Mononuclear cell (primary cell): Measurements from ENCODE around the gene LARP4. TPM values are rescaled to one million over a fixed set of nuclear protein-coding genes. Genes with fewer than 3 reads are reported as not detected.
"Not testable (repeated sequence)": the region's sequence is repeated elsewhere in the genome, so short reads cannot be mapped to it uniquely, and the experiment has no call there.

Experiments
- H3K27me3 ChIP-seq: 2 replicates; pipeline ENCODE4 v1.6.0; 2011; ENCODE audit warnings: low read length, control low read depth; ENCODE audit not compliant: insufficient read depth
- H3K4me1 ChIP-seq: 2 replicates; pipeline ENCODE4 v1.5.1; 2011; ENCODE audit warnings: mild to moderate bottlenecking, low read length, control low read depth; ENCODE audit not compliant: insufficient read depth
- H3K4me3 ChIP-seq: 2 replicates; pipeline ENCODE4 v1.5.1; 2011; ENCODE audit warnings: mild to moderate bottlenecking, low read length, moderate library complexity
- H3K9me3 ChIP-seq: 2 replicates; pipeline ENCODE4 v1.5.1; 2011; ENCODE audit warnings: low read depth, mild to moderate bottlenecking, control low read depth, low read length
- total RNA-seq: library from RNA; depleted of rRNA; stranded (reverse); fragments of >200 nt; gene quantifications from one replicate; pipeline ENCODE4 v1.2.3, GENCODE V29; 2012

The LARP4 gene
- total RNA-seq, 1 donor, result 41.8 TPM

GRCh38 chr12:50423342-50423741 is 22.7 kb downstream of the LARP4 start:
- not testable (repeated sequence) for H3K4me1 ChIP-seq, H3K27me3 ChIP-seq, H3K9me3 ChIP-seq, H3K4me3 ChIP-seq

- no peaks in the 10 kb centered on the region for H3K27me3 ChIP-seq
- no peaks in the 10 kb centered on the region for H3K4me1 ChIP-seq
- H3K9me3 ChIP-seq, result no peaks in the 10 kb centered on the region
- H3K4me3 ChIP-seq, result no peak overlapping the region
Observed at GRCh38 chr12:50425589-50426258, 25.0 kb downstream of the LARP4 start.

GRCh38 chr12:50431656-50432055 is 31.0 kb downstream of the LARP4 start:
- not testable (repeated sequence) for H3K27me3 ChIP-seq, H3K4me3 ChIP-seq, H3K4me1 ChIP-seq, H3K9me3 ChIP-seq

GRCh38 chr12:50440288-50440687 is 39.6 kb downstream of the LARP4 start:
- Histone ChIP-seq H3K27me3 (no peaks in the 10 kb centered on the region), H3K9me3 (no peaks in the 10 kb centered on the region), H3K4me3 (no peak overlapping the region), H3K4me1 (no peaks in the 10 kb centered on the region)

GRCh38 chr12:50441763-50442162 is 41.1 kb downstream of the LARP4 start:
- H3K9me3 ChIP-seq, result no peaks in the 10 kb centered on the region
- no peak overlapping the region for H3K4me3 ChIP-seq
- H3K4me1 ChIP-seq, result no peaks in the 10 kb centered on the region
- no peaks in the 10 kb centered on the region for H3K27me3 ChIP-seq

GRCh38 chr12:50442178-50442908 is 41.7 kb downstream of the LARP4 start:
- Histone ChIP-seq H3K27me3 (no peaks in the 10 kb centered on the region), H3K9me3 (no peaks in the 10 kb centered on the region), H3K4me3 (no peak overlapping the region), H3K4me1 (no peaks in the 10 kb centered on the region)

- not testable (repeated sequence) for H3K27me3 ChIP-seq, H3K4me3 ChIP-seq, H3K9me3 ChIP-seq, H3K4me1 ChIP-seq
Observed at GRCh38 chr12:50449671-50450070, 49.0 kb downstream of the LARP4 start.

GRCh38 chr12:50452795-50453194 is 52.1 kb downstream of the LARP4 start:
- Histone ChIP-seq H3K4me3 (no peak overlapping the region), H3K9me3 (no peaks in the 10 kb centered on the region), H3K27me3 (no peaks in the 10 kb centered on the region), H3K4me1 (no peaks in the 10 kb centered on the region)

GRCh38 chr12:50453872-50454271 is 53.2 kb downstream of the LARP4 start:
- Histone ChIP-seq H3K4me3 (no peak overlapping the region), H3K27me3 (no peaks in the 10 kb centered on the region), H3K4me1 (no peaks in the 10 kb centered on the region), H3K9me3 (no peaks in the 10 kb centered on the region)

GRCh38 chr12:50458606-50459005 is 57.9 kb downstream of the LARP4 start:
- Histone ChIP-seq H3K4me3 (no peak overlapping the region), H3K4me1 (no peaks in the 10 kb centered on the region), H3K27me3 (no peaks in the 10 kb centered on the region), H3K9me3 (no peaks in the 10 kb centered on the region)

- Histone ChIP-seq H3K27me3 (no peaks in the 10 kb centered on the region), H3K4me1 (no peaks in the 10 kb centered on the region), H3K9me3 (no peaks in the 10 kb centered on the region), H3K4me3 (no peak overlapping the region)
Observed at GRCh38 chr12:50467439-50467838, 66.8 kb downstream of the LARP4 start.

GRCh38 chr12:50477241-50477832 is 76.7 kb downstream of the LARP4 start:
- Histone ChIP-seq H3K4me3 (no peak overlapping the region), H3K9me3 (no peaks in the 10 kb centered on the region), H3K27me3 (no peaks in the 10 kb centered on the region), H3K4me1 (no peaks in the 10 kb centered on the region)

GRCh38 chr12:50482571-50482970 is 81.9 kb downstream of the LARP4 start:
- H3K27me3 ChIP-seq, result no peaks in the 10 kb centered on the region
- no peak overlapping the region for H3K4me3 ChIP-seq
- H3K9me3 ChIP-seq, result no peaks in the 10 kb centered on the region
- H3K4me1 ChIP-seq, result no peaks in the 10 kb centered on the region

- Histone ChIP-seq H3K9me3 (no peaks in the 10 kb centered on the region), H3K4me1 (no peaks in the 10 kb centered on the region), H3K4me3 (no peak overlapping the region), H3K27me3 (no peaks in the 10 kb centered on the region)
Observed at GRCh38 chr12:50483488-50483887, 82.8 kb downstream of the LARP4 start.

- no peaks in the 10 kb centered on the region for H3K27me3 ChIP-seq
- H3K9me3 ChIP-seq, result peaks cover 5% of the 10 kb centered on the region
- no peaks in the 10 kb centered on the region for H3K4me1 ChIP-seq
- no peak overlapping the region for H3K4me3 ChIP-seq
Observed at GRCh38 chr12:50488801-50489200, 88.1 kb downstream of the LARP4 start.

- peaks cover 21% of the 10 kb centered on the region for H3K9me3 ChIP-seq
- not testable (repeated sequence) for H3K4me1 ChIP-seq, H3K27me3 ChIP-seq, H3K4me3 ChIP-seq
Observed at GRCh38 chr12:50498119-50498518, 97.4 kb downstream of the LARP4 start.
